K562 (cell line): ENCODE results near the gene C14orf180. TPM values are rescaled to one million over a fixed set of nuclear protein-coding genes. Genes with fewer than 3 reads are reported as not detected.

Source experiments
- ATAC-seq: fragments of 200-7000 bp; cut with Tn5 transposase; 3 replicates; pipeline ENCODE4 v1.9.1; 2020; ENCODE audit warnings: moderate library complexity
- BruUV-seq: library from RNA; stranded (reverse); fragments of 400-500 nt; replicated peaks from 2 replicates; lab custom pipeline; 2021; lab: Mats Ljungman, UMichigan
- CTCF ChIA-PET: fragments of 300-600 bp; formaldehyde crosslinking; extraction: SDS; loops from one replicate; lab custom pipeline; 2021; ENCODE audit warnings: low intra/inter-chr PET ratio; lab: Yijun Ruan, JAX
- POLR2A ChIA-PET: fragments of 300-600, 350-650 bp; sonication (Branson Sonifier 250); formaldehyde crosslinking; extraction: SDS; loops from one replicate; lab custom pipeline; 2021; ENCODE audit warnings: antibody characterized with exemption, inconsistent platforms; lab: Yijun Ruan, JAX
- DNase-seq, 4 experiments: peaks; one replicate each; pipeline versions ENCODE4 v3.0.0 to v3.0.0-alpha.2; 2011 to 2018; ENCODE audit warnings: low spot score in 3 of 4, mixed read lengths in 3 of 4; ENCODE audit errors: extremely low read depth in 1 of 4
- FAIRE-seq: peaks from 2 replicates; lab custom pipeline; 2011; peaks lifted over from hg19 to GRCh38; lab: Jason Lieb, UNC
- H2AFZ ChIP-seq: 2 replicates; pipeline ENCODE4 v1.6.0; 2011; ENCODE audit warnings: low read depth, low read length, control low read depth, inconsistent platforms
- H3K27ac ChIP-seq: fragments of 200-600 bp; 3 replicates; pipeline ENCODE4 v1.8.0; 2011; ENCODE audit warnings: low read depth, mild to moderate bottlenecking, control low read depth, inconsistent platforms, low read length, moderate library complexity, mixed read lengths; ENCODE audit errors: extremely low read depth
- H3K27me3 ChIP-seq, 2 experiments: fragments of 300-600 bp in 1 of 2; 2 replicates in 1 of 2; 3 replicates in 1 of 2; pipeline versions ENCODE4 v1.6.0 to v1.8.0; 2011; ENCODE audit warnings: inconsistent platforms in 2 of 2, low read length in 2 of 2, mild to moderate bottlenecking in 1 of 2, mixed read lengths in 1 of 2, moderate library complexity in 1 of 2; ENCODE audit not compliant: control insufficient read depth in 2 of 2, insufficient read depth in 2 of 2
- H3K36me3 ChIP-seq: fragments of 300-600 bp; 3 replicates; pipeline ENCODE4 v1.8.0; 2011; ENCODE audit warnings: mild to moderate bottlenecking, low read length, inconsistent platforms; ENCODE audit not compliant: control insufficient read depth, insufficient read depth
- H3K4me1 ChIP-seq, 2 experiments: fragments of 200-600 bp in 1 of 2; replicated peaks in 1 of 2; 2 replicates in 1 of 2; 3 replicates in 1 of 2; pipeline versions ENCODE4 v1.5.1 to v1.8.0; 2011; ENCODE audit warnings: inconsistent platforms in 2 of 2, low read length in 2 of 2, mild to moderate bottlenecking in 1 of 2, mixed read lengths in 1 of 2, moderate library complexity in 1 of 2; ENCODE audit not compliant: control insufficient read depth in 2 of 2, insufficient read depth in 2 of 2
- H3K4me2 ChIP-seq: 2 replicates; pipeline ENCODE4 v1.6.1; 2011; ENCODE audit warnings: low read length, control low read depth, inconsistent platforms, mixed read lengths; ENCODE audit not compliant: insufficient read depth
- H3K4me3 ChIP-seq: fragments of 200-600 bp; sonication (generic), shearing (Covaris generic); 2 replicates; pipeline ENCODE4 v1.5.1; 2016; ENCODE audit warnings: control low read depth, inconsistent platforms
- H3K79me2 ChIP-seq: fragments of 200-600 bp; 3 replicates; pipeline ENCODE4 v1.8.0; 2011; ENCODE audit warnings: low read length, inconsistent platforms; ENCODE audit not compliant: control insufficient read depth, insufficient read depth
- H3K9ac ChIP-seq, 2 experiments: 2 replicates each; pipeline versions ENCODE4 v1.6.0 to v1.6.1; 2011; ENCODE audit warnings: low read depth in 2 of 2, low read length in 2 of 2, control low read depth in 1 of 2, inconsistent platforms in 1 of 2, mild to moderate bottlenecking in 1 of 2, mixed read lengths in 1 of 2; ENCODE audit not compliant: insufficient read depth in 1 of 2
- H3K9me1 ChIP-seq: one replicate; pipeline ENCODE4 v1.6.0; 2011; ENCODE audit warnings: inconsistent platforms, mild to moderate bottlenecking, low read length, moderate library complexity; ENCODE audit not compliant: control insufficient read depth, insufficient read depth
- H3K9me3 ChIP-seq: replicated peaks from 2 replicates; pipeline ENCODE4 v1.5.1; 2011; ENCODE audit warnings: low read depth, low read length, inconsistent platforms; ENCODE audit not compliant: control insufficient read depth, insufficient read depth
- H4K20me1 ChIP-seq: replicated peaks from 2 replicates; pipeline ENCODE4 v1.6.1; 2011; ENCODE audit warnings: low read length, inconsistent platforms, mixed read lengths; ENCODE audit not compliant: control insufficient read depth, insufficient read depth
- FOXA3 ChIP-seq, 2 experiments: fragments of 450-650 bp in 1 of 2; sonication (generic) in 1 of 2; formaldehyde crosslinking; IDR thresholded peaks in 1 of 2; conservative IDR thresholded peaks in 1 of 2; 2 replicates each; pipeline versions ENCODE4 v1.4.0 to v1.8.0; 2020 to 2022; ENCODE audit warnings: mild to moderate bottlenecking in 2 of 2, missing genetic modification reagents in 1 of 2
- FOXM1 ChIP-seq, 2 experiments: fragments of 450-650 bp in 1 of 2; sonication (generic) in 1 of 2; formaldehyde crosslinking in 1 of 2; IDR thresholded peaks; 2 replicates each; pipeline versions ENCODE4 v1.6.1 to v1.9.0; 2017 to 2022; ENCODE audit warnings: low read depth in 2 of 2, mild to moderate bottlenecking in 2 of 2, missing genetic modification reagents in 1 of 2, moderate library complexity in 1 of 2
- NFIC ChIP-seq: fragments of 450-650 bp; IDR thresholded peaks from 2 replicates; pipeline ENCODE4 v1.6.1; 2017; ENCODE audit warnings: mild to moderate bottlenecking, inconsistent platforms
- NONO ChIP-seq, 2 experiments: fragments of 200-400 bp in 1 of 2; fragments of 450-650 bp in 1 of 2; formaldehyde crosslinking in 1 of 2; IDR thresholded peaks; 2 replicates each; pipeline ENCODE4 v1.6.1; 2017; ENCODE audit warnings: low read depth in 2 of 2, mild to moderate bottlenecking in 2 of 2, moderate library complexity in 2 of 2, low read length in 1 of 2
- PCBP1 ChIP-seq: fragments of 200-400 bp; formaldehyde crosslinking; IDR thresholded peaks from 2 replicates; pipeline ENCODE4 v1.6.1; 2018; ENCODE audit warnings: mild to moderate bottlenecking, low read depth, low read length; ENCODE audit not compliant: poor library complexity, severe bottlenecking
- POLR2B ChIP-seq: fragments of 450-650 bp; IDR thresholded peaks from 2 replicates; pipeline ENCODE4 v1.6.1; 2018; ENCODE audit warnings: low read depth; ENCODE audit not compliant: partially characterized antibody
- SREBF1 ChIP-seq: fragments of 150-350 bp; IDR thresholded peaks from 2 replicates; pipeline ENCODE4 v1.6.1; 2014; ENCODE audit warnings: antibody characterized with exemption, low read depth, low read length, borderline replicate concordance
- TCF3 ChIP-seq: sonication (generic); formaldehyde crosslinking; IDR thresholded peaks from 2 replicates; pipeline ENCODE4 v1.4.0; 2020; ENCODE audit warnings: mild to moderate bottlenecking, missing genetic modification reagents
- TRIM25 ChIP-seq: fragments of 450-650 bp; IDR thresholded peaks from 2 replicates; pipeline ENCODE4 v1.7.0; 2016; ENCODE audit warnings: borderline replicate concordance
- ZKSCAN1 ChIP-seq: fragments of 150-350 bp; IDR thresholded peaks from 2 replicates; pipeline ENCODE4 v1.6.1; 2016; ENCODE audit warnings: low read depth, low read length
- ZNF699 ChIP-seq: fragments of 250-450 bp; sonication (Bioruptor Pico); IDR thresholded peaks from 2 replicates; pipeline ENCODE4 v1.8.0; 2021; ENCODE audit warnings: mild to moderate bottlenecking, moderate library complexity; ENCODE audit not compliant: insufficient replicate concordance
- WGBS: fragments of 100-300 bp; shearing (Covaris generic); methylation state at CpG from one replicate; pipeline ENCODE4 v1.1.6; 2016; ENCODE audit warnings: low coverage, mixed read lengths; ENCODE audit not compliant: insufficient coverage; ENCODE audit errors: missing lambda C conversion rate; 5-methylcytosine and 5-hydroxymethylcytosine counted together
- in situ Hi-C: fragments of 300-500 bp; cut with MboI; formaldehyde crosslinking; loops from 4 replicates; pipeline ENCODE4 v1.15.0; 2018; ENCODE audit warnings: inconsistent platforms, mixed read lengths
- intact Hi-C: fragments of 100-400 bp; cut with micrococcal nuclease; formaldehyde crosslinking; loops from 2 replicates; pipeline ENCODE4 v1.14.2; 2022
- polyA plus RNA-seq, 8 experiments: library from polyadenylated mRNA; depleted of rRNA in 4 of 8; stranded (reverse) in 5 of 8; unstranded in 3 of 8; fragments of >200 nt; fragmentation: Nextera tagmentation in 2 of 8; fragmentation: Illumina TruSeq in 1 of 8; extraction: Ambion mirVana in 2 of 8; extraction: Trizol in 1 of 8; gene quantifications; 2 replicates each; pipeline versions ENCODE4 v1.2.1 to v1.2.3, GENCODE V29; 2011 to 2014; ENCODE audit warnings: inconsistent platforms in 1 of 8, missing spikeins in 1 of 8
- total RNA-seq, 7 experiments: library from RNA; depleted of rRNA in 6 of 7; stranded (reverse); fragments of >200 nt in 6 of 7; fragmentation: Illumina TruSeq in 2 of 7; extraction: Trizol in 2 of 7; gene quantifications; 2 replicates each; pipeline versions ENCODE4 v1.2.1 to v1.2.3, GENCODE V29; 2011 to 2021; ENCODE audit warnings: low replicate concordance in 1 of 7

Gene C14orf180
- total and polyA plus RNA-seq, 9 of the 15 experiments (the other 6 are each of a cell fraction or from before 2014, with no cell fraction given) = not detected

- Histone ChIP-seq H3K9me3 (no peaks in the 10 kb centered on the region), H3K9me1 (no peaks in the 10 kb centered on the region), H4K20me1 (peaks cover 9% of the 10 kb centered on the region; the same call in 1 of the 2 replicates), H3K4me3 (no peak overlapping the region), H3K79me2 (no peaks in the 10 kb centered on the region), H3K9ac (no peak overlapping the region), H2AFZ (no peak overlapping the region), H3K36me3 (no peaks in the 10 kb centered on the region), H3K4me2 (no peak overlapping the region), H3K27me3 (peaks cover 8 to 21% of the 10 kb centered on the region in 2 experiments; a peak in 3 of 5 replicates), H3K27ac (no peak overlapping the region), H3K4me1 (peaks cover 0 to 4% of the 10 kb centered on the region in 2 experiments; a peak in 1 of 5 replicates)
- ChIA-PET POLR2A (no interaction called here), CTCF (no interaction called here)
- WGBS = 4% methylated on average over 9 of the region's 12 CpGs
- intact Hi-C loops (no loop called here), in situ Hi-C loops (no loop called here)
- BruUV-seq = no TSS peak
- TF ChIP-seq PCBP1 (no peak), ZNF699 (CRISPR knock-in tag) (no peak)
- no peak for FAIRE-seq
- no peak for DNase-seq
- ATAC-seq = no peak
Observed at GRCh38 chr14:104593710-104594136, 14.2 kb downstream of the C14orf180 start.

GRCh38 chr14:104594310-104595046 is 14.9 kb downstream of the C14orf180 start:
- Histone ChIP-seq H3K4me1 (peaks cover 0 to 4% of the 10 kb centered on the region in 2 experiments; a peak in 1 of 5 replicates), H3K27ac (no peak overlapping the region), H3K9me1 (no peaks in the 10 kb centered on the region), H4K20me1 (peaks cover 9% of the 10 kb centered on the region; the same call in 1 of the 2 replicates), H3K79me2 (no peaks in the 10 kb centered on the region), H2AFZ (no peak overlapping the region), H3K36me3 (no peaks in the 10 kb centered on the region), H3K4me2 (no peak overlapping the region), H3K9me3 (no peaks in the 10 kb centered on the region), H3K27me3 (peaks cover 2 to 17% of the 10 kb centered on the region in 2 experiments; a peak in 2 of 5 replicates), H3K9ac (no peak overlapping the region), H3K4me3 (no peak overlapping the region)
- DNase-seq (no peak), FAIRE-seq (no peak), ATAC-seq (no peak)
- ChIA-PET CTCF (no interaction called here), POLR2A (no interaction called here)
- TF ChIP-seq TCF3 (CRISPR knock-in tag) (no peak), TRIM25 (no peak), NONO (IDR thresholded peaks at IDR 0.05; ENCODE audit: low read depth in 2 of 2, low read length in 1 of 2) (no peak), ZKSCAN1 (no peak), FOXM1 (IDR thresholded peaks at IDR 0.05; ENCODE audit: low read depth) (no peak), FOXM1 (CRISPR knock-in tag; IDR thresholded peaks at IDR 0.05; ENCODE audit: low read depth) (no peak), FOXA3 (CRISPR knock-in tag; conservative IDR thresholded peaks at IDR 0.05 in 1 of 2, IDR thresholded peaks at IDR 0.05 in 1 of 2) (no peak), POLR2B (no peak), SREBF1 (no peak), NFIC (no peak)
- WGBS = 0% methylated on average over 10 of the region's 15 CpGs
- no TSS peak for BruUV-seq
- intact Hi-C loops (no loop called here), in situ Hi-C loops (no loop called here)
